Chondrocyte (in vitro differentiated cells): Measurements from ENCODE around the gene ESYT3. TPM values are rescaled to one million over a fixed set of nuclear protein-coding genes. Genes with fewer than 3 reads are reported as not detected.
A peak's percentile ranks its signal among the peaks of the same experiment; 100 is the strongest.

Experiments used
- DNase-seq: peaks from one replicate; pipeline ENCODE4 v3.0.0; 2021; ENCODE audit warnings: mixed read lengths, low spot score
- H3K27ac Mint-ChIP-seq: one replicate; pipeline ENCODE4 v1.8.0; 2021; ENCODE audit warnings: mild to moderate bottlenecking, moderate library complexity, mixed read lengths; ENCODE audit not compliant: unreplicated experiment
- H3K27me3 Mint-ChIP-seq: 2 replicates; pipeline ENCODE4 v1.8.0; 2021; ENCODE audit warnings: low read depth, mixed read lengths
- H3K36me3 Mint-ChIP-seq: 2 replicates; pipeline ENCODE4 v1.8.0; 2021; ENCODE audit warnings: low read depth, mixed read lengths
- H3K4me1 Mint-ChIP-seq: 2 replicates; pipeline ENCODE4 v1.8.0; 2021; ENCODE audit warnings: low read depth, mild to moderate bottlenecking, mixed read lengths
- H3K4me3 Mint-ChIP-seq: one replicate; pipeline ENCODE4 v1.8.0; 2021; ENCODE audit warnings: mild to moderate bottlenecking, moderate library complexity, mixed read lengths; ENCODE audit not compliant: unreplicated experiment
- H3K9me3 Mint-ChIP-seq: 2 replicates; pipeline ENCODE4 v1.8.0; 2021; ENCODE audit warnings: low read depth, mixed read lengths
- total RNA-seq: library from RNA; stranded (reverse); gene quantifications from 3 replicates; pipeline ENCODE4 v1.2.1, GENCODE V29; 2021
- TF ChIP-seq, protein P1 (sequence below): fragments of 200-600 bp; sonication (generic); IDR thresholded peaks from 2 replicates; pipeline ENCODE4 v1.5.0; 2021; ENCODE audit warnings: antibody characterized with exemption, mild to moderate bottlenecking, moderate library complexity

ESYT3 gene
- total RNA-seq, 1 donor from 2014 or later, result 0.70 TPM

DNA sequence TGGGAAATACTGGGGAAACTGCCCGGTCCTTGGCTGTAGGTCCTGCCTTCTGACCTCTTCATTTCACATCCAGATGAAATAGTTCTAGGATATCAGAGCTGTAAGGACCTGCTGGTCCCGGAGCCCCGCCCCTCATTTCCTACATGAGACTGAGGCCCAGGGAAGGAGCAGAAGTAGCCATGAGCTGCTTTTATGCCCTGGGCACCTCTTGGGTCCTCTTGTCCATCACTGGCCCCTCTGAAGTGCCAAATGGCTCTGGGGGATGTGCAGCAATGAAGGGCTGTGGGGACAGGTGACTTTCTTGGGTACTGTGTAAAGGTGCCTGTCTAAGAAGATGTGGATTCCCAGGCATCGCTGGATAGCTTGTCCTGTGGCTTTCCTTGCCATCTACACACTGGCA lies 40.3 kb upstream of the ESYT3 start:
- H3K4me1 Mint-ChIP-seq, result peaks cover 24% of the 10 kb centered on the region
- TF ChIP-seq, protein P1, sequence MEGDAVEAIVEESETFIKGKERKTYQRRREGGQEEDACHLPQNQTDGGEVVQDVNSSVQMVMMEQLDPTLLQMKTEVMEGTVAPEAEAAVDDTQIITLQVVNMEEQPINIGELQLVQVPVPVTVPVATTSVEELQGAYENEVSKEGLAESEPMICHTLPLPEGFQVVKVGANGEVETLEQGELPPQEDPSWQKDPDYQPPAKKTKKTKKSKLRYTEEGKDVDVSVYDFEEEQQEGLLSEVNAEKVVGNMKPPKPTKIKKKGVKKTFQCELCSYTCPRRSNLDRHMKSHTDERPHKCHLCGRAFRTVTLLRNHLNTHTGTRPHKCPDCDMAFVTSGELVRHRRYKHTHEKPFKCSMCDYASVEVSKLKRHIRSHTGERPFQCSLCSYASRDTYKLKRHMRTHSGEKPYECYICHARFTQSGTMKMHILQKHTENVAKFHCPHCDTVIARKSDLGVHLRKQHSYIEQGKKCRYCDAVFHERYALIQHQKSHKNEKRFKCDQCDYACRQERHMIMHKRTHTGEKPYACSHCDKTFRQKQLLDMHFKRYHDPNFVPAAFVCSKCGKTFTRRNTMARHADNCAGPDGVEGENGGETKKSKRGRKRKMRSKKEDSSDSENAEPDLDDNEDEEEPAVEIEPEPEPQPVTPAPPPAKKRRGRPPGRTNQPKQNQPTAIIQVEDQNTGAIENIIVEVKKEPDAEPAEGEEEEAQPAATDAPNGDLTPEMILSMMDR, result no peak

DNA sequence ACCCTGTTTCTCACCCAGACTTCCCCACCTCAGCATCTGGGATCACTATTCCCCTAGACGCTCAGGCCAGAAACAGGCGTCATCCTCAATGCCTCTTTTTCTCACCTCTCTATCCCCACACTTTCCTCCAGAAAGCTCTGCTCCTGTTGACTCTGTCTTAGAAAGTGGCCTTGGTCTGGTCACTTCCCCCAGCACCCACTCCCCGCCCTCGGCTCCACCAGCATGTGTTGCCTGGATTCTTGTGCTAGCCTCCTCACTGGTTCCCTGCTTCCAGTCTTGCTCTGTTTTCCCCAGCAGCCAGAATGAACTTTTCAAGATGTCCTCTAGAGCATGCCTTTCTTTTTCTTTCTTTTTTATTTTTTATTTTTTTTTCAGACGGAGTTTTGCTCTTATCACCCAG lies 39.7 kb upstream of the ESYT3 start:
- no peak for DNase-seq
- TF ChIP-seq, protein P1, result no peak
- no peaks in the 10 kb centered on the region for H3K9me3 Mint-ChIP-seq
- H3K4me1 Mint-ChIP-seq, result peaks cover 19% of the 10 kb centered on the region
- H3K36me3 Mint-ChIP-seq, result peaks cover 4% of the 10 kb centered on the region
- no peak overlapping the region for H3K27ac Mint-ChIP-seq
- no peaks in the 10 kb centered on the region for H3K27me3 Mint-ChIP-seq
- H3K4me3 Mint-ChIP-seq, result no peak overlapping the region

More for the DNA sequence above, 40.3 kb upstream of the ESYT3 start:
- no peak overlapping the region for H3K4me3 Mint-ChIP-seq
- H3K27ac Mint-ChIP-seq, result no peak overlapping the region
- H3K36me3 Mint-ChIP-seq, result peaks cover 4% of the 10 kb centered on the region
- H3K9me3 Mint-ChIP-seq, result no peaks in the 10 kb centered on the region
- DNase-seq, result no peak
- no peaks in the 10 kb centered on the region for H3K27me3 Mint-ChIP-seq

DNA sequence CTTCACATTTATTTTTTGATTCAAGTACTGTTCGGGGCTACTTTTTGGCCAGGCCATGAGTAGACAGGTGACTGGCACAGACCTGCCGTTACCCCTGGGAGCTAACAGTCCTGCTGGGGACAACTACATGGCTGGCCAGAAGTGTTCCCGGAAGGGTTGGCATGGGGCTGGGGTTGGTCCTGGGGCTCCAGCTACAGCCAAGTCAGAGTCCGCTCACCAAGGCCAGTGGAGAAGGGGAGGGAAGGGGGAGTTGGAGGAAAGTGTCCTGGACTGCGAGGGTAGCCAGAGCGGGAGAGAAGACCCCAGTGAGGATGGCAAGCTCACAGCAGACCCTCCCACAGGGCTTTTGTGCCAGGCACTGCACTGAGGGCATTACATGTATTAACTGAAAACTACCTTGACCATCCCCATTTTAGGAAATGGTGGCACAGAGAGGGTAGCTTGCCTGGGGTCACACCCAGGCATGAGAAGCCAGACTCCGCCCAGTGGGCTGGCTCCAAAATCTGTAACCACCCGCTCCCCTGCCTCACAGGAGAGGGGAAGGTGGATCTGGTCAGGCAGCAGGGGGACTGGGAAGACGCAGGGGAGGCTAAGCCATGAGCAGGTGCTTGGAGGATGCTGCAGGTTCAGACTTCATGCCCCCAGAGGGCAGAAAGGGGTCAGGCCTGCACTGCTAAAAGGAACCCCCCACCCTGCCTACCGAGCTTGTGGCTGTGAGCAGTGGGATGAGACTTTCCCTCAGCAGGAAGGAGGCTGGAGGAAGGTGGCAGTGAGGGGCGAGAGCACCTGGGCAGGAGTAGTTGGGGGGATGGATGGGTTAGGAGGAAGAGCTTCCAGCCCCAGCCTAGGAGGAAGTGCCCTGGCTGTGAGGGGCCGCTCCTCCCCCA lies 38.3 kb upstream of the ESYT3 start:
- TF ChIP-seq, protein P1, result no peak
- H3K4me1 Mint-ChIP-seq, result peaks cover 4% of the 10 kb centered on the region
- DNase-seq, result no peak
- H3K27ac Mint-ChIP-seq, result no peak overlapping the region
- no peaks in the 10 kb centered on the region for H3K9me3 Mint-ChIP-seq
- H3K36me3 Mint-ChIP-seq, result peaks cover 10% of the 10 kb centered on the region
- H3K4me3 Mint-ChIP-seq, result no peak overlapping the region
- no peaks in the 10 kb centered on the region for H3K27me3 Mint-ChIP-seq

DNA sequence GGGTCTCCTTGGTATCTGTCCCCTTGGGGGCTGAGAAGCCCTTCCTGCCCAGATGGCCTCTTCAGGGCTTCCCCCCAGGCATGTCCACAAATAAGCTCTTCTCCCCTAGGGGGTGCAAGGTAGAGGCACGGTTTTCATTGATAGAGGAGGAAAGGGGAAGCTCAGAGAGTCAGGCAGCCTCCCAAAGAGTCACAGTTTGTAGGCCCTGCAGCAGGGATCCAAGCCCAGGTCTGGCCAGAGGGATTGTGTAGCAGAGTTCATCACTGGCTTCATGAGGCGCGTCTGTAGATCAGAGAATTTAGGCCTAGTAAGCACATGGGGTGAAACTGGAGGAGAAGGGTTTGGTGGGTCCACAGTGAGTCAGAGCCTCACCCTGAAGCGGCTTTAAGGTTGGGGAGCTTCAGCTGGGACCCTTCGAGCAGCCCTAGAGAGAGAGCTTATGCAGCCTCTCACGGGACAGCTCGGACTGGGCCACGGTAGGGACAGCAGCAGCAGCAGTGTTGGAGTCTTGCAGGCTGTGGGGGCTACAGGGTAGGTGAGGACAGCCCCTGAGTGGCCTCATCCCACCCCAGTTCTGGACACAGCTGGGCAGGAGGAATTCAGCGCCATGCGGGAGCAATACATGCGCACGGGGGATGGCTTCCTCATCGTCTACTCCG lies 37.5 kb upstream of the ESYT3 start:
- Mint-ChIP-seq H3K27me3 (no peaks in the 10 kb centered on the region), H3K36me3 (peaks cover 11% of the 10 kb centered on the region), H3K4me3 (no peak overlapping the region), H3K27ac (no peak overlapping the region), H3K9me3 (no peaks in the 10 kb centered on the region), H3K4me1 (peaks cover 3% of the 10 kb centered on the region)
- TF ChIP-seq, protein P1, result no peak
- no peak for DNase-seq

DNA sequence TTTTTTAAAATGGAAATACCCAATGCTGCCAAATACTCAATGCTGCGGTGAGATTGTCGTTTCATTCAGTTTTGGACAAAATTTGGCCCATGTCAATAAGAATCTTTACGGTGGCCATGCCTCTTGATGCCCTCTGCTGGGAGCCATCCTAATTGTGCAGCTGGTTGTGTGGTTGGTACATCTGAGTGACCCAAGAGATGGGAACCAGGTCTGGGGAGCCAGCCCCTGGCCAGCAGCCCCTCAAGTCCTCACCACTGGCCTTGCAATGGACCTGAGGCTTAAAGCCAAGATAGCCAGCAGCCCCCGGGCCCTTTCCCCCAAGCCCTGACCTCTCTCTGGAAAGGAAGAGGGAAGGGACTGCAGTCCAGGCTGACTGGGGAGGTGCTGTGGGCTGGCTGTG lies 36.4 kb upstream of the ESYT3 start:
- Mint-ChIP-seq H3K36me3 (peaks cover 15% of the 10 kb centered on the region), H3K4me3 (no peak overlapping the region), H3K9me3 (no peaks in the 10 kb centered on the region), H3K4me1 (no peaks in the 10 kb centered on the region), H3K27ac (no peak overlapping the region), H3K27me3 (no peaks in the 10 kb centered on the region)
- TF ChIP-seq, protein P1, result peak; percentile 41
- DNase-seq, result no peak
